Ascending aorta (tissue), 2 donors: ENCODE measurements around the gene NEIL3. TPM values are rescaled to one million over a fixed set of nuclear protein-coding genes. Genes with fewer than 3 reads are reported as not detected.

ENCODE experiments used
- DNase-seq, 2 donors: peaks; one replicate each; pipeline ENCODE4 v3.0.0-alpha.2; 2019; ENCODE audit warnings: low spot score in 2 of 2
- H3K27ac ChIP-seq, 2 donors: fragments of 200-600 bp; sonication (generic); one replicate each; pipeline ENCODE4 v1.5.1; 2016 to 2017; ENCODE audit warnings: mild to moderate bottlenecking in 1 of 2
- H3K27me3 ChIP-seq: fragments of 200-600 bp; sonication (generic); one replicate; pipeline ENCODE4 v1.5.1; 2017
- H3K36me3 ChIP-seq, 2 donors: fragments of 200-600 bp; sonication (generic); one replicate each; pipeline ENCODE4 v1.5.1; 2016
- H3K4me1 ChIP-seq, 2 donors: fragments of 200-600 bp; sonication (generic); one replicate each; pipeline ENCODE4 v1.5.1; 2016 to 2017; ENCODE audit warnings: mild to moderate bottlenecking in 1 of 2
- H3K4me3 ChIP-seq, 2 donors: fragments of 200-600 bp; sonication (generic); one replicate each; pipeline ENCODE4 v1.5.1; 2016 to 2017; ENCODE audit warnings: mild to moderate bottlenecking in 1 of 2
- H3K9me3 ChIP-seq, 2 donors: fragments of 200-600 bp; sonication (generic); one replicate each; pipeline ENCODE4 v1.5.1; 2016
- intact Hi-C: fragments of 100-400 bp; cut with DNase I; formaldehyde crosslinking; loops from one replicate; pipeline ENCODE4 v1.15.1; 2023
- total RNA-seq: library from RNA; depleted of rRNA; stranded (reverse); fragments of >200 nt; gene quantifications from one replicate; pipeline ENCODE4 v1.1.0, GENCODE V29; 2016
- TF ChIP-seq, protein P1 (sequence below), 3 experiments: fragments of 200-600 bp in 2 of 3; fragments of 450-650 bp in 1 of 3; sonication (generic) in 2 of 3; IDR thresholded peaks; one replicate each; pipeline ENCODE4 v1.5.1; 2016 to 2019; ENCODE audit warnings: antibody characterized with exemption in 3 of 3, mild to moderate bottlenecking in 1 of 3, moderate library complexity in 1 of 3

NEIL3 gene
- total RNA-seq, 1 donor from 2014 or later = not detected

DNA sequence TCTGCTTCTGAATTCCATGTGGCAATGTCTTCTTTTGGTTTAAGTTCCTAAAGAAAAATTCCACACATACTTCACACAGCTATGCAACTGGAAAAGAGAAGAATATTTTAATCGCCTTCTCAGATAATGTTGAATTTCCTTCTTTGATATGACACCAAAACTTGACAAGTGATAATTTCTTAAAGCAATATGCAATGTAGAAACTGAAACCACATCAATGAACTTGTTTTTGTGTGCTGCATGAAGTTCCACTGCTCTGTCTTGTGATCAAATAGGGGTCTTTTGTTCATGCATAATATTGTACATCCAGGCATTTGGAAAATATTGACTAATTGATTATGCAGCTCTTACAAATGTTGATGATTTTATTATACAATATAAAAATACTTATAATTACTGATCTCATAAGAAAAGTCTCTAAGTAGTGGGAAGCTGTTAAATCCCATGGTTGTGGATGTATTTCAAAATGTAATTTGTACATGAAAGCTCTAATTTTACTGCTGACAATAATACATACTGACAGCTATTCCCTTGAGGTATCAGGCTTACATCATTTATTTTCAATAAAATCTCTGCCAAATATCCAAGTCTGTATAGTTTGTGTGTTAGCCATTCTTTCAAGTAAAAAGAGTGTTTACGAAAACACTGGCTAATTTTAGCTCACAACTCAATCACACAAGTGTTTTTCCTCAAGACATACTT lies 76.1 kb downstream of the NEIL3 start:
- Histone ChIP-seq H3K27ac (no peak overlapping the region), H3K4me1 (no peaks in the 10 kb centered on the region), H3K36me3 (no peaks in the 10 kb centered on the region), H3K4me3 (no peak overlapping the region), H3K27me3 (no peaks in the 10 kb centered on the region), H3K9me3 (no peaks in the 10 kb centered on the region)
- intact Hi-C loops = no loop called here
- TF ChIP-seq, protein P1, sequence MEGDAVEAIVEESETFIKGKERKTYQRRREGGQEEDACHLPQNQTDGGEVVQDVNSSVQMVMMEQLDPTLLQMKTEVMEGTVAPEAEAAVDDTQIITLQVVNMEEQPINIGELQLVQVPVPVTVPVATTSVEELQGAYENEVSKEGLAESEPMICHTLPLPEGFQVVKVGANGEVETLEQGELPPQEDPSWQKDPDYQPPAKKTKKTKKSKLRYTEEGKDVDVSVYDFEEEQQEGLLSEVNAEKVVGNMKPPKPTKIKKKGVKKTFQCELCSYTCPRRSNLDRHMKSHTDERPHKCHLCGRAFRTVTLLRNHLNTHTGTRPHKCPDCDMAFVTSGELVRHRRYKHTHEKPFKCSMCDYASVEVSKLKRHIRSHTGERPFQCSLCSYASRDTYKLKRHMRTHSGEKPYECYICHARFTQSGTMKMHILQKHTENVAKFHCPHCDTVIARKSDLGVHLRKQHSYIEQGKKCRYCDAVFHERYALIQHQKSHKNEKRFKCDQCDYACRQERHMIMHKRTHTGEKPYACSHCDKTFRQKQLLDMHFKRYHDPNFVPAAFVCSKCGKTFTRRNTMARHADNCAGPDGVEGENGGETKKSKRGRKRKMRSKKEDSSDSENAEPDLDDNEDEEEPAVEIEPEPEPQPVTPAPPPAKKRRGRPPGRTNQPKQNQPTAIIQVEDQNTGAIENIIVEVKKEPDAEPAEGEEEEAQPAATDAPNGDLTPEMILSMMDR (IDR thresholded peaks at IDR 0.05) = no peak
- DNase-seq = no peak

DNA sequence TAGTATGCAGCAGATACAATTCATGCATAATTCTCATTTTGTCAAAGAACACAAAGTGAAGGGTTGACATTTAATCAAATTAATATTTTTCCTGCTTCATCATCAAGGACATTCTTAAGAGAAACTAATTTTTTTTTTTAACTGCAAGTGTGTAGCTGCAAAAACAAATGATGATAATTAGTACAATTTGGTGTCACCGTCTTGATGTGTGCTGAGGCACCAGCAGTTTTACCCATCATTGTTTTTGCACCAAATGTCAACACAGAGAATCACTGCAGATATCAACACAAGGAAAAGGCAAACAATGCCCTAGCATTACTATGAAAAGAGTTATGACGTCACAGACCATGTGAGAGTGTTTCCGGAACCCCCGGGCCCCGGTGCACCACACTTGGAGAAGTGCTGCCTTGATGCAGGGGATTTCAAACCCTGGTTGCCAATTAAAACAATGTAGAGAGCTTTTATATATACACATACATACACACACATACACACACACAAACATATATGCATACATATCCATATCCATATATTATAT lies 76.7 kb downstream of the NEIL3 start:
- Histone ChIP-seq H3K4me1 (no peaks in the 10 kb centered on the region), H3K27me3 (no peaks in the 10 kb centered on the region), H3K27ac (no peak overlapping the region), H3K36me3 (no peaks in the 10 kb centered on the region), H3K9me3 (no peaks in the 10 kb centered on the region), H3K4me3 (no peak overlapping the region)
- TF ChIP-seq, protein P1 (IDR thresholded peaks at IDR 0.05) = no peak
- intact Hi-C loops = no loop called here
- DNase-seq = no peak

DNA sequence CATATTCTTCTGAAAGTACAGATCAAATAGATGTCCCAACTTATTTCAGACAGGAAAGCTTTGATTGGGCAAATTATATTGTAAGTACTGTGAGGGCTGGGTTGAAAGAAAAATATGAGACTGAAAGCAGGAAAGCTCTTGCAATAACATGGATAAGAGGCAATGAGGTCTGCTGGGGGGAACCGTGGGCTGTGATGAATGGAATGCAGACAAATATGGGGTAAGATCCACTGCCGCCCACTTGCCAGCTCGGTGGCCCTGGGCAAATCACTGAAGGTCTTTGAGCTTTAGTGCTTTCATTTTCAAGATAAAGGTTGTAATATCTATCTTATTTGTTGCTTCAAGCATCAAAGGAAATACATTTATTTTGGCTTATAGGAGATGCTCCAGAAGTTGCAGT lies 81.6 kb downstream of the NEIL3 start:
- Histone ChIP-seq H3K9me3 (no peaks in the 10 kb centered on the region), H3K27ac (no peak overlapping the region), H3K4me1 (no peaks in the 10 kb centered on the region), H3K36me3 (no peaks in the 10 kb centered on the region), H3K4me3 (no peak overlapping the region), H3K27me3 (no peaks in the 10 kb centered on the region)
- TF ChIP-seq, protein P1 (IDR thresholded peaks at IDR 0.05) = no peak
- intact Hi-C loops = no loop called here
- DNase-seq = no peak

DNA sequence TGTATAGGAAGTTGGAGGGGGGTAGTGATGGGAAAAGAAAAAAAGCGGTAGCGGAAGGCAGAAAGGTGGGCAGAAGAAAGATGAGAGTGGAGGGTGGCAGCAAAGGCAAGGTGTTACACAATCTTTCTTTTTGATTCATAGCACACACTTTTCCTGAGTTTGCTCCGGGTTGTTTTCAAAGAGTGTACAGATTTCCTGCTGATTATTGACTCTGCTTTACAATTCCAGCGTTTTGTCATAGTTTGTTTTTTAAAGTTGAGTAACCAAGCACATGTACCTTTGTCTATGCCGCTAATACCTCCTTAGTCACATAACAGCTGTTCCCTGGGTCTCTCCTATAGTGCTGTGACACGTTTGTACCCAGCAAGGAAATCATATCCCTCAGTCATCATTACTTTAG lies 82.3 kb downstream of the NEIL3 start:
- Histone ChIP-seq H3K4me3 (no peak overlapping the region), H3K36me3 (no peaks in the 10 kb centered on the region), H3K27me3 (no peaks in the 10 kb centered on the region), H3K4me1 (no peaks in the 10 kb centered on the region), H3K27ac (no peak overlapping the region), H3K9me3 (no peaks in the 10 kb centered on the region)
- TF ChIP-seq, protein P1 (IDR thresholded peaks at IDR 0.05) = no peak
- no peak for DNase-seq
- intact Hi-C loops = no loop called here

DNA sequence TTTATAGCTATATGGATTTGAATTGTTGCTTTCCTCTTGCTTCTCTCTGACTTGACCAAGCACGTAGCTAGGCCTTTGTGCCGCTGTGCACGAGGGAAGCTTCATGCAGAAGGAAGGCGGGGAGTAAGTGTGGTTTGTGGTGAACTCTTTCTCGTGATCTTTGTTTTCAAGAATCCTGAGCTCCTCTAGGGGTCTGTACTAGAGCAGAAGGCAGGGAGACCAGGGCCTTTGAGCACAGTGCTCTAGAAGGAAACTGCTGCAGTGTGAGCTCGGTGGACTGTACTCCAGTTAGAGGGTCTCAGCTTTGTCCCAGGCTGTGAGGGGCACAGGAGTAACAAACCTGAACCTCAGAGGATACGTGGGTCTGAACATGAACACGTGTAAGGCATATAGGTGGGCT lies 83.6 kb downstream of the NEIL3 start:
- TF ChIP-seq, protein P1 (IDR thresholded peaks at IDR 0.05) = no peak

More for the DNA sequence above, 83.6 kb downstream of the NEIL3 start:
- Histone ChIP-seq H3K4me3 (no peak overlapping the region), H3K4me1 (no peaks in the 10 kb centered on the region), H3K9me3 (no peaks in the 10 kb centered on the region), H3K27ac (no peak overlapping the region), H3K27me3 (no peaks in the 10 kb centered on the region), H3K36me3 (no peaks in the 10 kb centered on the region)
- intact Hi-C loops = no loop called here
- no peak for DNase-seq
